Uterus (tissue), 2 donors: ENCODE measurements around the gene WWOX.

Source experiments
- POLR2A ChIP-seq, 2 donors: fragments of 450-650 bp; IDR thresholded peaks; one replicate each; pipeline ENCODE4 v1.6.1; 2016; ENCODE audit warnings: antibody characterized with exemption in 2 of 2, mild to moderate bottlenecking in 1 of 2, moderate library complexity in 1 of 2
- TF ChIP-seq, protein P1 (sequence below), 4 experiments: fragments of 200-600 bp in 2 of 4; fragments of 450-650 bp in 2 of 4; sonication (generic) in 2 of 4; IDR thresholded peaks; one replicate each; pipeline ENCODE4 v1.5.1; 2016 to 2019; ENCODE audit warnings: antibody characterized with exemption in 4 of 4, mild to moderate bottlenecking in 2 of 4, moderate library complexity in 1 of 4

GRCh38 chr16:78812582-78812981 lies 713.1 kb downstream of the WWOX start:
- TF ChIP-seq, protein P1, sequence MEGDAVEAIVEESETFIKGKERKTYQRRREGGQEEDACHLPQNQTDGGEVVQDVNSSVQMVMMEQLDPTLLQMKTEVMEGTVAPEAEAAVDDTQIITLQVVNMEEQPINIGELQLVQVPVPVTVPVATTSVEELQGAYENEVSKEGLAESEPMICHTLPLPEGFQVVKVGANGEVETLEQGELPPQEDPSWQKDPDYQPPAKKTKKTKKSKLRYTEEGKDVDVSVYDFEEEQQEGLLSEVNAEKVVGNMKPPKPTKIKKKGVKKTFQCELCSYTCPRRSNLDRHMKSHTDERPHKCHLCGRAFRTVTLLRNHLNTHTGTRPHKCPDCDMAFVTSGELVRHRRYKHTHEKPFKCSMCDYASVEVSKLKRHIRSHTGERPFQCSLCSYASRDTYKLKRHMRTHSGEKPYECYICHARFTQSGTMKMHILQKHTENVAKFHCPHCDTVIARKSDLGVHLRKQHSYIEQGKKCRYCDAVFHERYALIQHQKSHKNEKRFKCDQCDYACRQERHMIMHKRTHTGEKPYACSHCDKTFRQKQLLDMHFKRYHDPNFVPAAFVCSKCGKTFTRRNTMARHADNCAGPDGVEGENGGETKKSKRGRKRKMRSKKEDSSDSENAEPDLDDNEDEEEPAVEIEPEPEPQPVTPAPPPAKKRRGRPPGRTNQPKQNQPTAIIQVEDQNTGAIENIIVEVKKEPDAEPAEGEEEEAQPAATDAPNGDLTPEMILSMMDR (IDR thresholded peaks at IDR 0.05) = no peak
- TF ChIP-seq POLR2A (IDR thresholded peaks at IDR 0.05) = no peak
